Measurements from ENCODE around the gene LIMS2. TPM values are rescaled to one million over a fixed set of nuclear protein-coding genes. Genes with fewer than 3 reads are reported as not detected.

The LIMS2 gene
- total and polyA plus RNA-seq, 2 experiments from 2014 or later: 1.6 to 3.5 TPM

DNA sequence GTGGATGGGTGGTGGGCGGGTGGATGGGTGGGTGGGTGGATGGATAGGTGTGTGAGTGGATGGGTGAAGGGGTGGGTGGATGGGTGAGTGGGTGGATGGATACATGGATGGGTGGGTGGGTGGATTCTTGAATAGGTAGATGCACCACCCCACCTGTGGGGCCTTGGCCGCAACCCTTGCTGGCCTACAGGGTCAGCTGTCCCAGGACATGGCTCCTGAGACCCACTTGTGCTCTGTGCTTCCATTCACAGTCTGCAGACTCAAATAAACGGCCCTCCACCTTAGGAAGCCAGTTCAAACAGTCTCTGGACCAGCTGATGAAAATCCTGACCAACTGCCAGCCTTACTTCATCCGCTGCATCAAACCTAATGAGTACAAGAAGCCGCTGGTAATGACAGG lies 85.5 kb downstream of the LIMS2 start:
- no peak overlapping the region for H3K27ac Mint-ChIP-seq
- no peak overlapping the region for H3K27ac ChIP-seq (ENCODE audit: low read depth)
- TF ChIP-seq, protein P1, sequence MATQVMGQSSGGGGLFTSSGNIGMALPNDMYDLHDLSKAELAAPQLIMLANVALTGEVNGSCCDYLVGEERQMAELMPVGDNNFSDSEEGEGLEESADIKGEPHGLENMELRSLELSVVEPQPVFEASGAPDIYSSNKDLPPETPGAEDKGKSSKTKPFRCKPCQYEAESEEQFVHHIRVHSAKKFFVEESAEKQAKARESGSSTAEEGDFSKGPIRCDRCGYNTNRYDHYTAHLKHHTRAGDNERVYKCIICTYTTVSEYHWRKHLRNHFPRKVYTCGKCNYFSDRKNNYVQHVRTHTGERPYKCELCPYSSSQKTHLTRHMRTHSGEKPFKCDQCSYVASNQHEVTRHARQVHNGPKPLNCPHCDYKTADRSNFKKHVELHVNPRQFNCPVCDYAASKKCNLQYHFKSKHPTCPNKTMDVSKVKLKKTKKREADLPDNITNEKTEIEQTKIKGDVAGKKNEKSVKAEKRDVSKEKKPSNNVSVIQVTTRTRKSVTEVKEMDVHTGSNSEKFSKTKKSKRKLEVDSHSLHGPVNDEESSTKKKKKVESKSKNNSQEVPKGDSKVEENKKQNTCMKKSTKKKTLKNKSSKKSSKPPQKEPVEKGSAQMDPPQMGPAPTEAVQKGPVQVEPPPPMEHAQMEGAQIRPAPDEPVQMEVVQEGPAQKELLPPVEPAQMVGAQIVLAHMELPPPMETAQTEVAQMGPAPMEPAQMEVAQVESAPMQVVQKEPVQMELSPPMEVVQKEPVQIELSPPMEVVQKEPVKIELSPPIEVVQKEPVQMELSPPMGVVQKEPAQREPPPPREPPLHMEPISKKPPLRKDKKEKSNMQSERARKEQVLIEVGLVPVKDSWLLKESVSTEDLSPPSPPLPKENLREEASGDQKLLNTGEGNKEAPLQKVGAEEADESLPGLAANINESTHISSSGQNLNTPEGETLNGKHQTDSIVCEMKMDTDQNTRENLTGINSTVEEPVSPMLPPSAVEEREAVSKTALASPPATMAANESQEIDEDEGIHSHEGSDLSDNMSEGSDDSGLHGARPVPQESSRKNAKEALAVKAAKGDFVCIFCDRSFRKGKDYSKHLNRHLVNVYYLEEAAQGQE (IDR thresholded peaks at IDR 0.05; ENCODE audit: unreplicated experiment): no peak
- no peak for TF ChIP-seq JUNB (IDR thresholded peaks at IDR 0.05; ENCODE audit: unreplicated experiment)
- no peak for TF ChIP-seq ZNF114 (CRISPR knock-in tag; IDR thresholded peaks at IDR 0.05)
- TF ChIP-seq, protein P2, sequence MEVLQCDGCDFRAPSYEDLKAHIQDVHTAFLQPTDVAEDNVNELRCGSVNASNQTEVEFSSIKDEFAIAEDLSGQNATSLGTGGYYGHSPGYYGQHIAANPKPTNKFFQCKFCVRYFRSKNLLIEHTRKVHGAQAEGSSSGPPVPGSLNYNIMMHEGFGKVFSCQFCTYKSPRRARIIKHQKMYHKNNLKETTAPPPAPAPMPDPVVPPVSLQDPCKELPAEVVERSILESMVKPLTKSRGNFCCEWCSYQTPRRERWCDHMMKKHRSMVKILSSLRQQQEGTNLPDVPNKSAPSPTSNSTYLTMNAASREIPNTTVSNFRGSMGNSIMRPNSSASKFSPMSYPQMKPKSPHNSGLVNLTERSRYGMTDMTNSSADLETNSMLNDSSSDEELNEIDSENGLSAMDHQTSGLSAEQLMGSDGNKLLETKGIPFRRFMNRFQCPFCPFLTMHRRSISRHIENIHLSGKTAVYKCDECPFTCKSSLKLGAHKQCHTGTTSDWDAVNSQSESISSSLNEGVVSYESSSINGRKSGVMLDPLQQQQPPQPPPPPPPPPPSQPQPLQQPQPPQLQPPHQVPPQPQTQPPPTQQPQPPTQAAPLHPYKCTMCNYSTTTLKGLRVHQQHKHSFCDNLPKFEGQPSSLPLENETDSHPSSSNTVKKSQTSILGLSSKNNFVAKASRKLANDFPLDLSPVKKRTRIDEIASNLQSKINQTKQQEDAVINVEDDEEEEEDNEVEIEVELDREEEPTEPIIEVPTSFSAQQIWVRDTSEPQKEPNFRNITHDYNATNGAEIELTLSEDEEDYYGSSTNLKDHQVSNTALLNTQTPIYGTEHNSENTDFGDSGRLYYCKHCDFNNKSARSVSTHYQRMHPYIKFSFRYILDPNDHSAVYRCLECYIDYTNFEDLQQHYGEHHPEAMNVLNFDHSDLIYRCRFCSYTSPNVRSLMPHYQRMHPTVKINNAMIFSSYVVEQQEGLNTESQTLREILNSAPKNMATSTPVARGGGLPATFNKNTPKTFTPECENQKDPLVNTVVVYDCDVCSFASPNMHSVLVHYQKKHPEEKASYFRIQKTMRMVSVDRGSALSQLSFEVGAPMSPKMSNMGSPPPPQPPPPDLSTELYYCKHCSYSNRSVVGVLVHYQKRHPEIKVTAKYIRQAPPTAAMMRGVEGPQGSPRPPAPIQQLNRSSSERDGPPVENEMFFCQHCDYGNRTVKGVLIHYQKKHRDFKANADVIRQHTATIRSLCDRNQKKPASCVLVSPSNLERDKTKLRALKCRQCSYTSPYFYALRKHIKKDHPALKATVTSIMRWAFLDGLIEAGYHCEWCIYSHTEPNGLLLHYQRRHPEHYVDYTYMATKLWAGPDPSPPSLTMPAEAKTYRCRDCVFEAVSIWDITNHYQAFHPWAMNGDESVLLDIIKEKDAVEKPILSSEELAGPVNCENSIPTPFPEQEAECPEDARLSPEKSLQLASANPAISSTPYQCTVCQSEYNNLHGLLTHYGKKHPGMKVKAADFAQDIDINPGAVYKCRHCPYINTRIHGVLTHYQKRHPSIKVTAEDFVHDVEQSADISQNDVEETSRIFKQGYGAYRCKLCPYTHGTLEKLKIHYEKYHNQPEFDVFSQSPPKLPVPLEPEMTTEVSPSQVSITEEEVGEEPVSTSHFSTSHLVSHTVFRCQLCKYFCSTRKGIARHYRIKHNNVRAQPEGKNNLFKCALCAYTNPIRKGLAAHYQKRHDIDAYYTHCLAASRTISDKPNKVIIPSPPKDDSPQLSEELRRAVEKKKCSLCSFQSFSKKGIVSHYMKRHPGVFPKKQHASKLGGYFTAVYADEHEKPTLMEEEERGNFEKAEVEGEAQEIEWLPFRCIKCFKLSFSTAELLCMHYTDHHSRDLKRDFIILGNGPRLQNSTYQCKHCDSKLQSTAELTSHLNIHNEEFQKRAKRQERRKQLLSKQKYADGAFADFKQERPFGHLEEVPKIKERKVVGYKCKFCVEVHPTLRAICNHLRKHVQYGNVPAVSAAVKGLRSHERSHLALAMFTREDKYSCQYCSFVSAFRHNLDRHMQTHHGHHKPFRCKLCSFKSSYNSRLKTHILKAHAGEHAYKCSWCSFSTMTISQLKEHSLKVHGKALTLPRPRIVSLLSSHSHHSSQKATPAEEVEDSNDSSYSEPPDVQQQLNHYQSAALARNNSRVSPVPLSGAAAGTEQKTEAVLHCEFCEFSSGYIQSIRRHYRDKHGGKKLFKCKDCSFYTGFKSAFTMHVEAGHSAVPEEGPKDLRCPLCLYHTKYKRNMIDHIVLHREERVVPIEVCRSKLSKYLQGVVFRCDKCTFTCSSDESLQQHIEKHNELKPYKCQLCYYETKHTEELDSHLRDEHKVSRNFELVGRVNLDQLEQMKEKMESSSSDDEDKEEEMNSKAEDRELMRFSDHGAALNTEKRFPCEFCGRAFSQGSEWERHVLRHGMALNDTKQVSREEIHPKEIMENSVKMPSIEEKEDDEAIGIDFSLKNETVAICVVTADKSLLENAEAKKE (CRISPR knock-in tag; IDR thresholded peaks at IDR 0.05): no peak
- no peak for TF ChIP-seq POLR2AphosphoS5 (IDR thresholded peaks at IDR 0.05; ENCODE audit: low read depth)
- TF ChIP-seq EZH2 (IDR thresholded peaks at IDR 0.05; ENCODE audit: low read depth, unreplicated experiment): no peak
- no peaks in the 10 kb centered on the region for H3K27me3 Mint-ChIP-seq (ENCODE audit: insufficient read depth, low read depth, poor library complexity)
- no peak for ATAC-seq
- no peak overlapping the region for H3K4me3 ChIP-seq
- no peak overlapping the region for H3K4me2 ChIP-seq
- no peak overlapping the region for H2AFZ ChIP-seq
- no peak overlapping the region for H3K4me3 Mint-ChIP-seq
- no peaks in the 10 kb centered on the region for H4K20me1 ChIP-seq (replicated peaks; ENCODE audit: insufficient read depth)
- H3K79me2 ChIP-seq (replicated peaks; ENCODE audit: insufficient read depth): no peaks in the 10 kb centered on the region
- H3K36me3 ChIP-seq (ENCODE audit: insufficient read depth): no peaks in the 10 kb centered on the region
- H3K4me1 Mint-ChIP-seq: peaks cover 16% of the 10 kb centered on the region
- DNase-seq (ENCODE audit: low spot score): no peak
- H3K36me3 Mint-ChIP-seq (ENCODE audit: low read depth): no peaks in the 10 kb centered on the region
- H3K9me2 ChIP-seq (ENCODE audit: insufficient read depth): no peaks in the 10 kb centered on the region
- H3F3A ChIP-seq (replicated peaks; ENCODE audit: low read depth): no peaks in the 10 kb centered on the region
- H3K9me3 Mint-ChIP-seq: no peaks in the 10 kb centered on the region
- no peaks in the 10 kb centered on the region for H3K27me3 ChIP-seq (ENCODE audit: insufficient read depth)
- no peaks in the 10 kb centered on the region for H3K4me1 ChIP-seq (ENCODE audit: insufficient read depth)
